OCI-LY1 (cell line): ENCODE measurements around the gene CCL26.

ENCODE experiments used
- CTCF ChIP-seq: fragments of 200-600 bp; sonication (generic), shearing (Covaris generic); IDR thresholded peaks from 2 replicates; pipeline ENCODE4 v1.5.1; 2017; ENCODE audit warnings: mild to moderate bottlenecking, antibody characterized with exemption, low read length, moderate library complexity, mixed read lengths
- EZH2 ChIP-seq: fragments of 200-600 bp; sonication (generic), shearing (Covaris generic); IDR thresholded peaks from 2 replicates; pipeline ENCODE4 v1.8.0; 2017; ENCODE audit warnings: borderline replicate concordance, mixed run types, mild to moderate bottlenecking, antibody characterized with exemption, low read length, moderate library complexity, mixed read lengths

- TF ChIP-seq CTCF (no peak), EZH2 (no peak)
Measured at GRCh38 chr7:75811894-75812678, 40.1 kb upstream of the CCL26 start.
